ENCODE measurements around the gene RANBP9. TPM values are rescaled to one million over a fixed set of nuclear protein-coding genes. Genes with fewer than 3 reads are reported as not detected.

RANBP9 gene
- total and polyA plus RNA-seq, 2 experiments from 2014 or later: 24.2 to 36.1 TPM

GRCh38 chr6:13672904-13673303 is 38.7 kb downstream of the RANBP9 start:
- Histone ChIP-seq H3K9me3 (ENCODE audit: low read depth) (no peaks in the 10 kb centered on the region), H2AFZ (no peak overlapping the region), H3K79me2 (peaks cover 100% of the 10 kb centered on the region), H3K9me2 (replicated peaks; ENCODE audit: insufficient read depth) (no peaks in the 10 kb centered on the region), H3K27ac (no peak overlapping the region), H3K4me1 (ENCODE audit: insufficient read depth) (peaks cover 3% of the 10 kb centered on the region), H3K27me3 (no peaks in the 10 kb centered on the region), H3K4me3 (no peak overlapping the region), H4K20me1 (ENCODE audit: insufficient read depth, poor library complexity, severe bottlenecking) (peaks cover 11% of the 10 kb centered on the region), H3K36me3 (replicated peaks; ENCODE audit: insufficient read depth, low read depth) (no peaks in the 10 kb centered on the region), H3K4me2 (no peak overlapping the region)
- no peak for DNase-seq (ENCODE audit: low spot score)
- TF ChIP-seq EZH2phosphoT487 (IDR thresholded peaks at IDR 0.05; ENCODE audit: low read depth, severe bottlenecking, unreplicated experiment) (no peak), CTCF (IDR thresholded peaks at IDR 0.05; ENCODE audit: poor library complexity) (no peak), EZH2 (IDR thresholded peaks at IDR 0.05; ENCODE audit: borderline replicate concordance) (no peak)

GRCh38 chr6:13671548-13672127 is 40.0 kb downstream of the RANBP9 start:
- no peaks in the 10 kb centered on the region for H3K4me1 ChIP-seq (ENCODE audit: insufficient read depth)
- no peak overlapping the region for H2AFZ ChIP-seq
- H3K36me3 ChIP-seq (replicated peaks; ENCODE audit: insufficient read depth, low read depth): no peaks in the 10 kb centered on the region
- peaks cover 100% of the 10 kb centered on the region for H3K79me2 ChIP-seq
- H3K4me3 ChIP-seq: no peak overlapping the region
- no peaks in the 10 kb centered on the region for H3K9me2 ChIP-seq (replicated peaks; ENCODE audit: insufficient read depth)
- H3K27ac ChIP-seq: no peak overlapping the region
- H3K4me2 ChIP-seq: no peak overlapping the region
- H4K20me1 ChIP-seq (ENCODE audit: insufficient read depth, poor library complexity, severe bottlenecking): peaks cover 21% of the 10 kb centered on the region
- no peak for DNase-seq (ENCODE audit: low spot score)
- no peaks in the 10 kb centered on the region for H3K27me3 ChIP-seq
- H3K9me3 ChIP-seq (ENCODE audit: low read depth): no peaks in the 10 kb centered on the region
- TF ChIP-seq EZH2phosphoT487 (IDR thresholded peaks at IDR 0.05; ENCODE audit: low read depth, severe bottlenecking, unreplicated experiment) (no peak), CTCF (IDR thresholded peaks at IDR 0.05; ENCODE audit: poor library complexity) (no peak), EZH2 (IDR thresholded peaks at IDR 0.05; ENCODE audit: borderline replicate concordance) (no peak)
- 92% methylated on average over 1 of the region's 1 CpG for whole genome bisulfite sequencing (ENCODE audit: low lambda C conversion rate, missing lambda C conversion rate)

- TF ChIP-seq EZH2phosphoT487 (IDR thresholded peaks at IDR 0.05; ENCODE audit: low read depth, severe bottlenecking, unreplicated experiment): no peak
- TF ChIP-seq EZH2 (IDR thresholded peaks at IDR 0.05; ENCODE audit: borderline replicate concordance): no peak
- no peak for TF ChIP-seq CTCF (IDR thresholded peaks at IDR 0.05; ENCODE audit: poor library complexity)
- H3K4me3 ChIP-seq: no peak overlapping the region
- peaks cover 100% of the 10 kb centered on the region for H3K79me2 ChIP-seq
- no peak overlapping the region for H3K27ac ChIP-seq
- no peaks in the 10 kb centered on the region for H3K27me3 ChIP-seq
- H3K4me1 ChIP-seq (ENCODE audit: insufficient read depth): no peaks in the 10 kb centered on the region
- H3K36me3 ChIP-seq (replicated peaks; ENCODE audit: insufficient read depth, low read depth): no peaks in the 10 kb centered on the region
- no peak overlapping the region for H2AFZ ChIP-seq
- no peak overlapping the region for H3K4me2 ChIP-seq
- H3K9me2 ChIP-seq (replicated peaks; ENCODE audit: insufficient read depth): no peaks in the 10 kb centered on the region
- peaks cover 37% of the 10 kb centered on the region for H4K20me1 ChIP-seq (ENCODE audit: insufficient read depth, poor library complexity, severe bottlenecking)
- DNase-seq (ENCODE audit: low spot score): no peak
- 93% methylated on average over 5 of the region's 5 CpGs for WGBS (ENCODE audit: low lambda C conversion rate, missing lambda C conversion rate)
- no peaks in the 10 kb centered on the region for H3K9me3 ChIP-seq (ENCODE audit: low read depth)
Observed at GRCh38 chr6:13669476-13669875, 42.2 kb downstream of the RANBP9 start.

All from hepatocyte (in vitro differentiated cells).